ENCODE data around the gene STK24. TPM values are rescaled to one million over a fixed set of nuclear protein-coding genes. Genes with fewer than 3 reads are reported as not detected.
"Not testable (repeated sequence)": the region's sequence is repeated elsewhere in the genome, so short reads cannot be mapped to it uniquely, and the experiment has no call there.

STK24 gene
- total RNA-seq, 1 experiment from 2014 or later, result 140 TPM

DNA sequence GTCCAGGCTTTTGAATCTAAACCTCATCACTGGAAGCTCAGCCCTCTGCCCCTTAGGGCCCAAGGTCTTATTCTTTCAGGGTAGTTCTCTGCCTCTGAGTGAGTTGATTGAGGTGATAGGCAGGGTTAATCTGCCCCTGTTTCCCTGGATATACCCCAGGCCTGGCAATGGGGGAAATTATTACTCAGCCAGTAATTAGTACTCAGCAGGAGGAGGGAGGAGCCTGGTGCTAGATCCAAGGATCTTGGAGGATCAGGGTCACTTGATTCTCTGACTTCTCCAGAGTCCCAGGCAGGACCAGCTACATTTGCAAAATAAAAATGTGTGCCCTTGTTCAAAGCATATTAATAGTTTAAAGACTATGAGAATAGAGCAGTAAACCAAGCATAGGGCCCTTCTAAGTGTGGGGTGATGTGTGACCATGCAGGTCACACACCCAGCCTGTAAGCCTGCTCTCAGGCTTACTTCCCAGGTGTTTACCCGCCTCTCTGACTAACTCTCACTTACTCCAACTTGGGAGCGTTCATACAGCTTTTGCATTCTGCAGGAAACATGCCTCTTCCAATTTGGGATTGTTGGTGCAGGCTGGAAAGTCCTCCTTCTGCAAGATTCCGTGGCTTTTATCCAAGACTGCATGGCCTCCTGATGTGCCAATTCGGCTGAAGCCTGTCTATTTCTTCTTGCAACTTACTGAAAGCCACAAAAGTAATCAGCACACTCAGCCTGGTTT is 7.9 kb upstream of the STK24 start:
- DNase-seq (ENCODE audit: extremely low read depth, low read depth), result no peak

- DNase-seq (ENCODE audit: extremely low read depth, low read depth), result no peak
Observed at GRCh38 chr13:98582947-98583346, 6.0 kb upstream of the STK24 start.

GRCh38 chr13:98581971-98582702 is 5.2 kb upstream of the STK24 start:
- DNase-seq (ENCODE audit: extremely low read depth, low read depth), result no peak

DNA sequence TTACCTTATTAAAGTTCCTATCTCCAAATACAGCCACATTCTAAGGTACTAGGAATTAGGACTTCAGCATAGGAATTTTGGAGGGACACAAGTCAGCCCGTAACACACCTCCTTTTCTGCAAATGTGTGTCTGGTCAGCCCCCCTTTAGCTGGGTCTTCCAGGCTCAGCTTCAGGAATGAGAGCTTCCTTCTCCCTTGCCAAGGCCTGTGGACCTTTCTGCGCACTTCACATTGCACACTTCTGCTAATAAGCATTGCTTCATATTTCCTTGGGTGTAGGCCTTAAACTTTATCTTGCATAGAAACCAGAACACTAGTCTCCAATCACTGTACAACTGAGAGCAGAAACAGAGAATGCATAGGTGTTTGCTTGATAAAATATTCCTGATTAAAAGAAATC is 4.5 kb upstream of the STK24 start:
- DNase-seq (ENCODE audit: extremely low read depth, low read depth), result no peak

GRCh38 chr13:98580420-98580819 is 3.5 kb upstream of the STK24 start:
- DNase-seq (ENCODE audit: extremely low read depth, low read depth), result no peak

DNA sequence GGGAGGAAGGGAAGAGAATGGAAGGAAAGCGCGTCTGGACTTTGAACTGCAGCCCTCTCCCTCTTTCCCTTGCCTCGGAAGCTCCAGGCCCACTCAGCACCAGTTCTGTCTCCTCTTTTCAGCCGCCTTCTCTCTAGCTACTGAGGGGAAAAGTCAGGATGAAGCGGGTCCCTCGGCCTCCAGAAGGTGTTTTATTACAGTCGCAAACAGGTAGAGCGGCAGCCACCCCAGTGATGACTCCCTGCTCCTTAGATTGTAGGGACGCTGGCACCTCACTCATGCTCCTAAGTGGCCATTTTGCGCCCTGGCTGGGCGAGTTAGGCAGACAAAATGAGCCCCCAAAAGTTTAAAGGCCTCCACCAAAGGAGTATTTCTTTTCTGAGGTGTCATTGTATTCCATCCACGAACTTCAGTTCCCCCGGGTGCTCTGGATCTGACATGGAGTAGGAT is 954 bp upstream of the STK24 start:
- no peak for DNase-seq (ENCODE audit: extremely low read depth, low read depth)

DNA sequence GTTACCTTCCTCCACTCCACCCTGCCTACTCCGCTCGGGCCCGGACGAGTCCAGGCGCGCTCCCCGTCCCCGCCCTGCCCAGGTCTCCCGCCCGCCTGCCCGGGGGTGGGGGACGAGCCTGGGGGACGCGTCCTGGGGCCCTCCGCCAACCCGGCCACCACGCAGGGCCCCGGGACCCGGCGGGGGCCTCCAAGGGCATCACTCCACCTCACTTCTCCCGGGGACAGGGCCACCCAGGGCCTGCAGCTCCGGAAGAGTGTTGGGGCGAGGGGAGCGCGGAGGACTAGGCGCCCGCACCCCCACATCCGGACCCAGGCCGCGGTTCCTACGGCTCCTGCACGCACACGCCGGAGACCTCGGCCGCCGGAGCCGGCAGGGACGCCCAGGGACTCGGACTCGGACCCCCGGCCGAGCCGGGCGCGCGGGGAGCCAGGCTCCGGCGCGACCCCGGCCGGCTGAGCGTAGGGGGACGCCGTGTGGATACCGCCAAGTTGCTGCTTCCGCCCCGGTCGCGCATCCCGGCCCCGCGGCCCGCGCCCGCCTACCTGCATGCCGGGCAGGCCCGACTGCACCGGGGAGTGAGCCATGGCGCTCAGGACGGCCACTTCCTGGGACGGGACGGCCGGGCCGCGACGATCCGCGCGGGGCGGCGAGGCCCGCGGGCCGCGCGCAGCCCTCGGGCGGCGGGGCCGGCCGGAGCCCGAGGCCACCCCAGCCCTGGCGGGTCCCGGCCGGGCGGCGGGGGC is 534 bp downstream of the STK24 start:
- DNase-seq (ENCODE audit: extremely low read depth, low read depth), result no peak

DNA sequence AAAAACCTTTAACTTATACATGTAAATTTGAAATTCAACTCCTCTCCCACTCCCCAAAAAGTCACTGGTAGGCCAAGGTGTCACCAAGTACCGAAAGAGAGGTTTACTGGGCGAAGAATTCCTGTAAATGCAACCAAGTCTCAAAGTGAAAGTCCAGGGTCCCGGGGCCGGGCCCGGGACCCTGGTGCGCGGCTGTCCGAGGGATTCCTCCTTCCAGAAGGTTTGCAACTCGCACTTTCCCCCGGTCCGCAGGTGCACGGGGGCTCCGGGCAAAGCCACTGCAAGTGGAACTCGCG is 1.1 kb downstream of the STK24 start:
- no peak for DNase-seq (ENCODE audit: extremely low read depth, low read depth)

DNA sequence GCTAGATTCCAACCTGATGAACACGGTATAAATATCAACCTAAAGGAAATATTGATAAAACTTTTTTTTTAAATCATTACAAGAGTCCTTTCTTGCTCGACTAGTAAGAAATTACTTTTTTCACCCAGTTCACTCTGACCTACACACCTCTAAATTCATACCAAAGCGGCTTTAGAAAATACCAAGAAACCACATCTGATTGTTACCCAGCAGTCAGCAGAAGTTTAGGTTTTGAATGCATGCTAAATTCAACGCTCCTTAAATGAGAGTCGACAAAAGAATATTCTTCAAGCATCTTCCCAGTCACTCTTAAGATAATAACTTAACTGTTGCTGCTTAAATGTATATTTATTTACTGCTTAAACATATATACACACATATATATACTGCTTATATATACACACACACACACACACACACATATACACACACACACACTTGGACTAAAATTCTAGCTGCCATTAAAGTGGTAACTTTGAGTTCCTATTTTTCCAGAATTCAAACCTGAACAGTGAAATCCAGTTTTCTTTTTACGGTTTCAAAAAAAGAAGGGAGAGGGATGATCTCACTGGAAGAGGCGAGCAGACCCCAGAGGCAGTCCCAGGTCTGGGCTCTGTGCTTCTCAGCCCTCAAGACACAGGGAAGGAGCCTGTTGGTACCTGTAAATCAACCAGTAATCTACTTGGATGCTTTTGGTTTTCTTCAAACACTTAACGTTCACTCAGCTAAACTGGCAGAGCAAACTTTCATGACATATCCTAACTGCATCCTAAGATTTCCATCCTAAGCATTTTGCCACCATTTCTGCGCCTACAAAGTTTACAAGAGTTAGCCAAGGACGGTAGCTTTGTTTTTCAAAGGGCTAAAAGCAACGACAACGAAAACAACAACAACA is 1.7 kb downstream of the STK24 start:
- DNase-seq (ENCODE audit: extremely low read depth, low read depth), result no peak

DNA sequence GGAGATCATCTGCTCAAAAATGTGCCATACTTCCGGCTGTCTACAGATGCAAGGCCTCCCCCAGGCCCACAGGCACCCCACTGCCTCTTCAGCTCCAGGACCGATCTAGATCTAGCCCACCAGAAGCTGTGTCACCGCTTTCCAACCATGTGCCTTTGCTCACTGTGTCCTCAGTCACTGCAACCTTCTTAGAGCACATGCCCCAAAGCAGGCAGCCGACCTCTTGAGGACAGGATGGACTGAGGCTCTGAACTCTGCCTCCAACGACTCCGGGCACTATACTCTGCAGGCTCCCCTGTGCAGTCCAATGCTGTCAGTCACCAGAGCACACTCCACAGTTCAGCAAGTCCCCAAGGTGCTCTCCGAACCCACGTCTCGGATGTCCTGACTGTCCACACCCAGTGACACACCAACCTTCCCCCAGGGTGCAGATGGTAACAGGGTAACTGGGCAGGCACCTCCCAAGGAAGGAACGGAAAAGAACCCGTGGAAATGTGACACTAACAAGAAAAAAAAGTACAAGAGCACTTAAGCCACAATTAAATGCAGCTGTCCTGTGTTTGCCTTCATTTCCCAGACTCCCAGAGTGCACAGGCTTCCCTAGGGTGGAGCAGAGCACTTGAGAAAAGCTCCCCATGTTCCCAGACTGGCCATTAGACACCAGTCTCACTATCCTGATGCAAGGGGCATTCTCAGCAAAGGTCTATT is 4.8 kb downstream of the STK24 start:
- no peak for DNase-seq (ENCODE audit: extremely low read depth, low read depth)

DNA sequence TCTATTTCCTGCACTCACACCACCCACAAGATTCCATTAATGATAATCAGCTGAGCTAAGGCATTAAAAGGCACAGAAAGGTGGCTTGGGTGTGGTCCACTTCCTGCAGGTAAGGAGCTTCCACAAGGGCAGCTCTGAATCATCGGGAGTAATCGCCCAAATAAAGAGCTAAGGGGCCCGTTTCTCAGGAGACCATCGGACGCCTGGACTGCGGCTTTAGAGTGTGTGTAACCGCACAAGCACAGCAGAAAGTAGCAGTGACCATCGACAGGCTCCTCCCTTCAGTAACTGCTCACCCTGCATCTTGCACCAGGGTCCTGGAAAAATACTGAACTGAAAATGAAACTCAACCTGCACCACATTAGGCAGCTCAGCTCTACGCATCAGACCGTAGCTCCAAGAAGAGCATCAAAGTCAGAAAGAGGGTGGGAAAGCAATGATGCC is 6.0 kb downstream of the STK24 start:
- DNase-seq (ENCODE audit: extremely low read depth, low read depth), result no peak

DNA sequence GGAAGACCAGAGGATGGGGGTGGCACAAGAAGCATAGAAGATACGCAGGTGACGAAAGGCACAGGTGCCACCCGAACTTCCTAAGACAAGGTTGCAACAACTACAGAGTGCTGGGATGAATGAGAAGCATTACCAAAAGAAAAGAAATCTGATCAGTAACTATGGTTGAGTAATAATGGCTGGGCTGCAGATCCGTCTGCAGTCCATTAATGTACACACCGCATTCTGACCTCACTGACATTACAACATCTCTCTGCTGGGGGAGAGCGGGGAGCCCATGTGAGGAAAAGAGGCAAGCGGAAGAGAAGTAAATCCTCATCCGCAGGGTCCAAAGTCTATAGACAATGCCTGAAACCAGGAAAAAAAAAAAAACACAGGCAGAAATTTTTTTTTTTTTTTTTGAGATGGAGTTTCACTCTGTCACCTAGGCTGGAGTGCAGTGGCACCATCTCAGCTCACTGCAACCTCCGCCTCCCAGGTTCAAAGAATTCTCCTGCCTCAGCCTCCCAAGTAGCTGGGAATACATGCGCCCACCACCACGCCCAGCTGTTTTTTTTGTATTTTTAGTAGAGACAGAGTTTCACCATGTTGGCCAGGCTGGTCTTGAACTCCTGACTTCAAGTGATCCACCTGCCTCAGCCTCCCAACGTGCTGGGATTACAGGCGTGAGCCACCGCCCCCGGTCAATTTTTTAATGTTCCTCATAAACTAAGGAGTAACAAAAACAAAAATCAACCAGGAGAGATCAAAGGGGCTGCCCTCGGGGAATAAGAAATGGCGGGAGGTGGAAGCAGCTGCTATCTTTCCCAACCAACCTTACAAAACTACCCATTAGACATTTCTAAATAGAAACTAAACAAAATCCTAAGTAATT is 7.2 kb downstream of the STK24 start:
- not testable (repeated sequence) for DNase-seq (ENCODE audit: extremely low read depth, low read depth)

GRCh38 chr13:98568918-98569317 is 8.0 kb downstream of the STK24 start:
- no peak for DNase-seq (ENCODE audit: extremely low read depth, low read depth)

GRCh38 chr13:98567140-98567539 is 9.8 kb downstream of the STK24 start:
- no peak for DNase-seq (ENCODE audit: extremely low read depth, low read depth)

DNA sequence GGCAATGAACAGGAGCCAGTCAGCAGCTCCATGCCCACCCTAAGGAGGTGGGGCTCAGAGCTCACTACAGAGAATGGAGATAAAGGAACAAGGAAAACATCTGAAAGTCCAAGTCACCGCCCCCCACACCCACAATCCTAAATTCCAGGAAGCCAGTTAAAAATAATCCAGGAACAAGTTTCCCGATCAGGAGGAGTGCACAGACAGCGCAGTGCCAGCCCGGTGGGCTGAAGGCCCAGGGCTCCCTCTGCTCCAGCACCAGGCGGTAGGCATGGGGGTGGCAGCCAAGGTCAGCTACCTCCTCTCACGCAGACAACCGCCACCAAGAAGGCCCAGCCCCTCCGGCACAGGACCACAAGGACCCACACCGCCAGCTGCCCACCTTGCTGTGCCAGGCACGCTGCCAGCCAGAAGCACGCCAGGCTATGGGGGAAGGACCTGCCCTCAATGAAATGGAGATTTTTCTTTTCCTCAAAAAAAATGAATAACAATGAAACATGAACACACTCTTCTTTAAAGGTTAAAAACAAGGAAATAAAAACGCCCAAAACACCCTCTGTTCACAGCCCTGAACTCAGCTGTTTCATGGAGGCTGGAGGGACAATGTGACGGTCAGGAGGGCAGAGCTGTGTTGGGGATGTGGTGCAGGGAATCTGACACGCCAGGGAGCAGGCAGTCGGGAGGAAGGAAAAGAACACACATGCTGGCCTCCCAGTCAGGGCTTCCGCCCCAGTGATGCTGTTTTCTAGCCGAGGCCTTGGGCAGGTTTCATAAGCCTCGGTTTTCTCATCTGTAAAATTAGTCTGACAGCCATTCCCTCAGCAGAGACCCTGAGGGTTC is 11.0 kb downstream of the STK24 start:
- no peak for DNase-seq (ENCODE audit: extremely low read depth, low read depth)

DNA sequence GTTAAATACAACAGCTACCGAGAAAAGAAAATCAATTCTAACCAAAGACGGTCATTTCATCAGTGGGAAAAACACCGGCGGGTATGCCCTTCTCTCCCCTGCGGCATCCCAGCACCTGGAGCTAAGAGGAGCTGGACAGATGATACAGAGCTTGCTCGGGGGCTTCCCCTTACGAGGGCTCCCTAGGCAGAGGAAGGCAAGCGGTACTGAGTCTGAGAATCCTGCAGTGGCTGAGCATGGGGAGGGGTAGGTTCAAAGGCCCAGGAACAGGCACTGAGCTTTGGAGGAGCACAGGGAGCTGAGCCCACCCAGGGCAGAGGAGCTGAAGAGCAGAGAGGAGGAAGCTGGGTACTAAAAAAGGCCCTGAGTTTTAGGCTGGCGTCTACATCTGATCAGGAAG is 12.7 kb downstream of the STK24 start:
- no peak for DNase-seq (ENCODE audit: extremely low read depth, low read depth)

GRCh38 chr13:98563071-98563470 is 13.8 kb downstream of the STK24 start:
- DNase-seq (ENCODE audit: extremely low read depth, low read depth), result no peak

GRCh38 chr13:98559169-98559568 is 17.7 kb downstream of the STK24 start:
- DNase-seq (ENCODE audit: extremely low read depth, low read depth), result no peak
